Activated B cell treated with CpG ODN at 0.5 μM for 24 hours (primary cell): Measurements from ENCODE around the gene CRACDL. TPM values are rescaled to one million over a fixed set of nuclear protein-coding genes. Genes with fewer than 3 reads are reported as not detected.

Experiments used
- ATAC-seq: fragments of 200-7000 bp; cut with Tn5 transposase; one replicate; pipeline ENCODE4 v1.10.0; 2021; ENCODE audit warnings: low read depth, mild to moderate bottlenecking, moderate library complexity
- CTCF ChIA-PET: fragments of 350-600 bp; sonication (Branson Sonifier 250); formaldehyde crosslinking; loops from one replicate; lab custom pipeline; 2021; ENCODE audit warnings: antibody characterized with exemption; lab: Charles Lee
- POLR2A ChIA-PET: fragments of 350-600 bp; sonication (Branson Sonifier 250); formaldehyde crosslinking; loops from one replicate; lab custom pipeline; 2021; ENCODE audit warnings: antibody characterized with exemption; lab: Charles Lee
- DNase-seq: peaks from one replicate; pipeline ENCODE4 v3.0.0; 2022
- H3K27ac Mint-ChIP-seq: one replicate; pipeline ENCODE4 v1.8.0; 2020; ENCODE audit warnings: mixed read lengths
- H3K27me3 Mint-ChIP-seq: one replicate; pipeline ENCODE4 v1.8.0; 2021; ENCODE audit warnings: mixed read lengths
- H3K36me3 Mint-ChIP-seq: one replicate; pipeline ENCODE4 v1.8.0; 2021; ENCODE audit warnings: low read depth, mixed read lengths
- H3K4me1 Mint-ChIP-seq: one replicate; pipeline ENCODE4 v1.8.0; 2021; ENCODE audit warnings: mixed read lengths
- H3K4me3 Mint-ChIP-seq: one replicate; pipeline ENCODE4 v1.8.0; 2020; ENCODE audit warnings: mild to moderate bottlenecking, mixed read lengths
- H3K9me3 Mint-ChIP-seq: one replicate; pipeline ENCODE4 v1.8.0; 2020; ENCODE audit warnings: mixed read lengths
- CTCF ChIP-seq: fragments of 200-600 bp; IDR thresholded peaks from one replicate; pipeline ENCODE4 v1.8.0; 2022; ENCODE audit warnings: antibody characterized with exemption, mild to moderate bottlenecking
- intact Hi-C: fragments of 100-400 bp; cut with micrococcal nuclease; formaldehyde crosslinking; loops from one replicate; pipeline ENCODE4 v1.15.1; 2024
- total RNA-seq: library from RNA; stranded (reverse); gene quantifications from 2 replicates; pipeline ENCODE4 v1.2.3, GENCODE V29; 2022

CRACDL gene
- total RNA-seq, 1 donor from 2014 or later, result not detected

- CTCF ChIA-PET, result no interaction called here
- intact Hi-C loops, result no loop called here
- DNase-seq, result no peak
- Mint-ChIP-seq H3K4me3 (no peak overlapping the region), H3K9me3 (no peaks in the 10 kb centered on the region), H3K27ac (no peak overlapping the region), H3K36me3 (no peaks in the 10 kb centered on the region), H3K27me3 (no peaks in the 10 kb centered on the region), H3K4me1 (no peaks in the 10 kb centered on the region)
- TF ChIP-seq CTCF, result no peak
- no peak for ATAC-seq
- POLR2A ChIA-PET, result no interaction called here
Observed at GRCh38 chr2:98869272-98869641, 66.8 kb downstream of the CRACDL start.

DNA sequence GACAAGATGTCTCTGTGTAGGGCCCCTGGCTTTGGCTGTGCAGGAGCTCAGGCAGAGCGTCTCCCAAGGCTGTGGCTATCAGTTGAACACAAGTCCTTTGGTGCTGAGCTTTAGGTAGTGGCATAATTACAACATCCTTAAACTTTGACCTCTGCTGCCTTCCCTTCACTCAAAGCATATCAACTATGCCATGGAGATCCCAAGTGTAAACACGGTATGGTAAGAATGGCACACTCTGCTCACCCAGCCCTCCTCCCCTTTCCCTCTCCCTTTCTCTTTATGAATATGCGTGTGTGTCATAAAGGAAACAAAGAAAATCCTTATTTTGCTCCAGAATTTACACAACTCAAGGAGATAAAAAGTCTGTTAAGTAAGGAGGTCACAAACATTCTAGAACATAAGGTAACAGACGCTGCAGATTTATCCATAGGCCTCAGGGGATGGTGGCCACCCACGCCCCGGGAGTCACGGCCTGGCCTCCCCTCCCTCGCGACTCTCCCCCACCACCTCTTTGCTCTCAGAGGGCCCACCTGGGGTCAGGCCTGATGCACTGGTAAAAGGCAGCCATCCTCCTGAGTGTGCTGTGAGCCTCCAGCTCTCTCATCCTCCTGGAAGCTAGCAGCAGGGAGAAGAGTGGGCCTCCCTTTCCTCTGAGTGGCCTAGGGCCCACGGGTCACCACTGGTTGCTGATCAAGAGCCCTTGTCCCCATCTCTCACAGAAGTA lies 67.3 kb downstream of the CRACDL start:
- Mint-ChIP-seq H3K4me3 (no peak overlapping the region), H3K36me3 (no peaks in the 10 kb centered on the region), H3K4me1 (no peaks in the 10 kb centered on the region), H3K27ac (no peak overlapping the region), H3K27me3 (no peaks in the 10 kb centered on the region), H3K9me3 (peaks cover under 1% of the 10 kb centered on the region)
- DNase-seq (no peak), ATAC-seq (no peak)
- CTCF ChIA-PET, result no interaction called here
- no peak for TF ChIP-seq CTCF
- POLR2A ChIA-PET, result no interaction called here
- intact Hi-C loops, result no loop called here

GRCh38 chr2:98867539-98868309 lies 68.3 kb downstream of the CRACDL start:
- intact Hi-C loops, result no loop called here
- Mint-ChIP-seq H3K9me3 (peaks cover 7% of the 10 kb centered on the region), H3K4me1 (no peaks in the 10 kb centered on the region), H3K4me3 (no peak overlapping the region), H3K27me3 (no peaks in the 10 kb centered on the region), H3K27ac (no peak overlapping the region), H3K36me3 (no peaks in the 10 kb centered on the region)
- CTCF ChIA-PET, result no interaction called here
- POLR2A ChIA-PET, result no interaction called here
- DNase-seq (no peak), ATAC-seq (no peak)
- no peak for TF ChIP-seq CTCF

- ChIA-PET CTCF (no interaction called here), POLR2A (no interaction called here)
- DNase-seq, result no peak
- H3K27me3 Mint-ChIP-seq, result no peaks in the 10 kb centered on the region
- H3K27ac Mint-ChIP-seq, result no peak overlapping the region
- H3K4me3 Mint-ChIP-seq, result no peak overlapping the region
- no peak for TF ChIP-seq CTCF
- intact Hi-C loops, result no loop called here
- no peak for ATAC-seq
- peaks cover 20% of the 10 kb centered on the region for H3K9me3 Mint-ChIP-seq
- no peaks in the 10 kb centered on the region for H3K4me1 Mint-ChIP-seq
- H3K36me3 Mint-ChIP-seq, result no peaks in the 10 kb centered on the region
Observed at GRCh38 chr2:98866033-98866432, 70.0 kb downstream of the CRACDL start.

- peaks cover 38% of the 10 kb centered on the region for H3K9me3 Mint-ChIP-seq
- H3K4me3 Mint-ChIP-seq, result no peak overlapping the region
- H3K36me3 Mint-ChIP-seq, result peaks cover 5% of the 10 kb centered on the region
- TF ChIP-seq CTCF, result no peak
- intact Hi-C loops, result no loop called here
- ChIA-PET POLR2A (no interaction called here), CTCF (no interaction called here)
- peaks cover 11% of the 10 kb centered on the region for H3K27me3 Mint-ChIP-seq
- ATAC-seq (no peak), DNase-seq (no peak)
- no peak overlapping the region for H3K27ac Mint-ChIP-seq
- H3K4me1 Mint-ChIP-seq, result no peaks in the 10 kb centered on the region
Observed at GRCh38 chr2:98861601-98862000, 74.4 kb downstream of the CRACDL start.
